Nephron progenitor cell (in vitro differentiated cells): ENCODE data around the gene RAB4B.
"Not testable (repeated sequence)": the region's sequence is repeated elsewhere in the genome, so short reads cannot be mapped to it uniquely, and the experiment has no call there.

Source experiments
- DNase-seq: peaks from one replicate; pipeline ENCODE4 v3.0.0; 2021
- H3K27ac Mint-ChIP-seq: 2 replicates; pipeline ENCODE4 v1.8.0; 2021; ENCODE audit warnings: mild to moderate bottlenecking, moderate library complexity, mixed read lengths
- H3K27me3 Mint-ChIP-seq: 2 replicates; pipeline ENCODE4 v1.8.0; 2021; ENCODE audit warnings: mild to moderate bottlenecking, low read depth, mixed read lengths; ENCODE audit not compliant: poor library complexity
- H3K36me3 Mint-ChIP-seq: 2 replicates; pipeline ENCODE4 v1.8.0; 2021; ENCODE audit warnings: low read depth, mixed read lengths
- H3K4me1 Mint-ChIP-seq: 2 replicates; pipeline ENCODE4 v1.8.0; 2021; ENCODE audit warnings: mixed read lengths
- H3K4me3 Mint-ChIP-seq: 2 replicates; pipeline ENCODE4 v1.8.0; 2021; ENCODE audit warnings: mild to moderate bottlenecking, moderate library complexity, mixed read lengths
- H3K9me3 Mint-ChIP-seq: 2 replicates; pipeline ENCODE4 v1.8.0; 2021; ENCODE audit warnings: mild to moderate bottlenecking, moderate library complexity, mixed read lengths
- CTCF ChIP-seq: fragments of 200-600 bp; sonication (generic); IDR thresholded peaks from 2 replicates; pipeline ENCODE4 v1.5.0; 2021; ENCODE audit warnings: antibody characterized with exemption

RAB4B gene

GRCh38 chr19:40777937-40778705, at the start of gene RAB4B:
RAB4B (plus strand) TSS chr19:40778247; CDS start chr19:40778376, 129 bp downstream.
- no peak for TF ChIP-seq CTCF
- no peaks in the 10 kb centered on the region for H3K9me3 Mint-ChIP-seq
- peak; percentile 100 for DNase-seq
- H3K36me3 Mint-ChIP-seq = no peaks in the 10 kb centered on the region
- H3K27me3 Mint-ChIP-seq = peaks cover 2% of the 10 kb centered on the region
- peak within 1 kb of the TSS; percentile 88 for H3K4me3 Mint-ChIP-seq
- H3K27ac Mint-ChIP-seq = peak within 1 kb of the TSS; percentile 100
- peaks cover 29% of the 10 kb centered on the region for H3K4me1 Mint-ChIP-seq

- not testable (repeated sequence) for H3K4me3 Mint-ChIP-seq, H3K27me3 Mint-ChIP-seq, DNase-seq, H3K4me1 Mint-ChIP-seq, H3K9me3 Mint-ChIP-seq, H3K27ac Mint-ChIP-seq
- H3K36me3 Mint-ChIP-seq = peaks cover 75% of the 10 kb centered on the region
Observed at GRCh38 chr19:40730065-40730464, 48.0 kb upstream of the RAB4B start.

GRCh38 chr19:40732304-40732703, 45.7 kb upstream of the RAB4B start:
- not testable (repeated sequence) for DNase-seq, H3K4me3 Mint-ChIP-seq, H3K4me1 Mint-ChIP-seq, H3K27me3 Mint-ChIP-seq, H3K9me3 Mint-ChIP-seq, H3K27ac Mint-ChIP-seq
- peaks cover 72% of the 10 kb centered on the region for H3K36me3 Mint-ChIP-seq

- no peak for DNase-seq
- no peak overlapping the region for H3K27ac Mint-ChIP-seq
Observed at GRCh38 chr19:40733149-40733548, 44.9 kb upstream of the RAB4B start.

GRCh38 chr19:40735013-40735771, 42.9 kb upstream of the RAB4B start:
- Mint-ChIP-seq H3K27me3 (no peaks in the 10 kb centered on the region), H3K4me1 (no peaks in the 10 kb centered on the region), H3K27ac (no peak overlapping the region), H3K9me3 (no peaks in the 10 kb centered on the region), H3K4me3 (no peak overlapping the region), H3K36me3 (peaks cover 65% of the 10 kb centered on the region)
- TF ChIP-seq CTCF = no peak
- DNase-seq = no peak

More at GRCh38 chr19:40733149-40733548, 44.9 kb upstream of the RAB4B start:
- Mint-ChIP-seq H3K27me3 (no peaks in the 10 kb centered on the region), H3K4me1 (no peaks in the 10 kb centered on the region), H3K36me3 (peaks cover 69% of the 10 kb centered on the region), H3K9me3 (no peaks in the 10 kb centered on the region), H3K4me3 (no peak overlapping the region)
- TF ChIP-seq CTCF = no peak

GRCh38 chr19:40736661-40737060, 41.4 kb upstream of the RAB4B start:
- peaks cover under 1% of the 10 kb centered on the region for H3K27me3 Mint-ChIP-seq
- TF ChIP-seq CTCF = no peak
- peaks cover 1% of the 10 kb centered on the region for H3K4me1 Mint-ChIP-seq
- H3K9me3 Mint-ChIP-seq = no peaks in the 10 kb centered on the region
- DNase-seq = no peak
- no peak overlapping the region for H3K4me3 Mint-ChIP-seq
- H3K36me3 Mint-ChIP-seq = peaks cover 50% of the 10 kb centered on the region
- H3K27ac Mint-ChIP-seq = no peak overlapping the region
